Keratinocyte (primary cell): Measurements from ENCODE around the gene POMC.

ENCODE experiments used
- CTCF ChIP-seq, 3 experiments: IDR thresholded peaks in 1 of 3; conservative IDR thresholded peaks in 1 of 3; optimal IDR thresholded peaks in 1 of 3; 2 replicates in 2 of 3; 3 replicates in 1 of 3; pipeline versions ENCODE3 to v1.5.1; 2011; ENCODE audit warnings: low read length in 3 of 3, mild to moderate bottlenecking in 3 of 3, moderate library complexity in 2 of 3, control low read depth in 1 of 3, inconsistent platforms in 1 of 3; ENCODE audit not compliant: insufficient read depth in 2 of 3; ENCODE audit errors: extremely low read depth in 1 of 3
- EZH2 ChIP-seq: IDR thresholded peaks from one replicate; pipeline ENCODE4 v1.6.1; 2012; ENCODE audit warnings: inconsistent platforms, mild to moderate bottlenecking, low read length, moderate library complexity

GRCh38 chr2:25127646-25128045, 40.7 kb downstream of the POMC start:
- TF ChIP-seq EZH2, result no peak
- TF ChIP-seq CTCF (optimal IDR thresholded peaks at IDR 0.05 in 1 of 3, IDR thresholded peaks at IDR 0.05 in 1 of 3, conservative IDR thresholded peaks at IDR 0.05 in 1 of 3; ENCODE audit: extremely low read depth in 1 of 3, insufficient read depth in 2 of 3, low read length in 3 of 3), result no peak
